IPS DF 6.9 (cell line): Measurements from ENCODE around the gene PPP2R2C.

Experiments
- DNase-seq: peaks from one replicate; pipeline ENCODE4 v3.0.0-alpha.2; 2013; ENCODE audit warnings: low read depth, low spot score
- H3K27ac ChIP-seq: one replicate; pipeline ENCODE4 v1.5.1; 2013; ENCODE audit warnings: low read length, control low read depth
- H3K27me3 ChIP-seq: 2 replicates; pipeline ENCODE4 v1.6.1; 2013; ENCODE audit warnings: mild to moderate bottlenecking, low read length; ENCODE audit not compliant: control insufficient read depth, insufficient read depth
- H3K36me3 ChIP-seq: 2 replicates; pipeline ENCODE4 v1.6.1; 2013; ENCODE audit warnings: low read length; ENCODE audit not compliant: control insufficient read depth, insufficient read depth
- H3K4me1 ChIP-seq: 2 replicates; pipeline ENCODE4 v1.6.1; 2013; ENCODE audit warnings: low read length; ENCODE audit not compliant: control insufficient read depth, insufficient read depth
- H3K4me3 ChIP-seq: 2 replicates; pipeline ENCODE4 v1.5.1; 2013; ENCODE audit warnings: mild to moderate bottlenecking, low read length
- H3K9me3 ChIP-seq: 2 replicates; pipeline ENCODE4 v1.6.1; 2013; ENCODE audit warnings: low read length, inconsistent platforms; ENCODE audit not compliant: control insufficient read depth, insufficient read depth
- WGBS: extraction: QIAGEN DNeasy Blood & Tissue Kit; methylation state at CpG from one replicate; pipeline ENCODE4 v1.1.7; 2013; ENCODE audit warnings: mixed read lengths, missing lambda C conversion rate; ENCODE audit not compliant: insufficient read length, insufficient coverage; 5-methylcytosine and 5-hydroxymethylcytosine counted together

Gene PPP2R2C

GRCh38 chr4:6365545-6366086, 106.8 kb downstream of the PPP2R2C start:
- H3K4me3 ChIP-seq = no peak overlapping the region
- WGBS = no CpG with 5 or more reads among the region's 13 CpGs

GRCh38 chr4:6364581-6364980, 107.8 kb downstream of the PPP2R2C start:
- Histone ChIP-seq H3K27me3 (no peaks in the 10 kb centered on the region), H3K9me3 (no peaks in the 10 kb centered on the region), H3K4me1 (0 out of 2 replicates have a peak, but pooled peaks cover 2% of the 10 kb centered on the region), H3K27ac (no peak overlapping the region), H3K36me3 (no peaks in the 10 kb centered on the region), H3K4me3 (no peak overlapping the region)
- WGBS = no CpG with 5 or more reads among the region's 8 CpGs
- DNase-seq = no peak

More at GRCh38 chr4:6365545-6366086, 106.8 kb downstream of the PPP2R2C start:
- no peaks in the 10 kb centered on the region for H3K36me3 ChIP-seq
- H3K27ac ChIP-seq = no peak overlapping the region
- H3K4me1 ChIP-seq = peaks cover 3% of the 10 kb centered on the region; the same call in 1 of the 2 replicates
- no peak for DNase-seq
- no peaks in the 10 kb centered on the region for H3K27me3 ChIP-seq
- no peaks in the 10 kb centered on the region for H3K9me3 ChIP-seq

GRCh38 chr4:6364146-6364545, 108.3 kb downstream of the PPP2R2C start:
- Histone ChIP-seq H3K9me3 (no peaks in the 10 kb centered on the region), H3K4me1 (0 out of 2 replicates have a peak, but pooled peaks cover 2% of the 10 kb centered on the region), H3K27me3 (no peaks in the 10 kb centered on the region), H3K4me3 (no peak overlapping the region), H3K27ac (no peak overlapping the region), H3K36me3 (no peaks in the 10 kb centered on the region)
- DNase-seq = no peak
- WGBS = no CpG with 5 or more reads among the region's 6 CpGs

GRCh38 chr4:6362896-6363295, 109.5 kb downstream of the PPP2R2C start:
- WGBS = no CpG with 5 or more reads among the region's 8 CpGs
- Histone ChIP-seq H3K4me1 (0 out of 2 replicates have a peak, but pooled peaks cover 2% of the 10 kb centered on the region), H3K36me3 (no peaks in the 10 kb centered on the region), H3K4me3 (no peak overlapping the region), H3K27me3 (no peaks in the 10 kb centered on the region), H3K9me3 (no peaks in the 10 kb centered on the region), H3K27ac (no peak overlapping the region)
- DNase-seq = peak; percentile 47

- Histone ChIP-seq H3K4me3 (no peak overlapping the region), H3K4me1 (0 out of 2 replicates have a peak, but pooled peaks cover 2% of the 10 kb centered on the region), H3K9me3 (no peaks in the 10 kb centered on the region), H3K27me3 (no peaks in the 10 kb centered on the region), H3K36me3 (no peaks in the 10 kb centered on the region), H3K27ac (no peak overlapping the region)
- DNase-seq = no peak
- WGBS = no CpG with 5 or more reads among the region's 7 CpGs
Observed at GRCh38 chr4:6362243-6362885, 110.0 kb downstream of the PPP2R2C start.

GRCh38 chr4:6361076-6361784, 111.2 kb downstream of the PPP2R2C start:
- no peaks in the 10 kb centered on the region for H3K9me3 ChIP-seq
- no peaks in the 10 kb centered on the region for H3K36me3 ChIP-seq
- H3K27ac ChIP-seq = no peak overlapping the region
- no peak overlapping the region for H3K4me3 ChIP-seq
- no CpG with 5 or more reads among the region's 4 CpGs for whole genome bisulfite sequencing
- no peaks in the 10 kb centered on the region for H3K4me1 ChIP-seq
- no peak for DNase-seq
- H3K27me3 ChIP-seq = no peaks in the 10 kb centered on the region

- Histone ChIP-seq H3K36me3 (no peaks in the 10 kb centered on the region), H3K27ac (no peak overlapping the region), H3K9me3 (no peaks in the 10 kb centered on the region), H3K4me1 (no peaks in the 10 kb centered on the region), H3K4me3 (no peak overlapping the region), H3K27me3 (no peaks in the 10 kb centered on the region)
- WGBS = no CpG with 5 or more reads among the region's 10 CpGs
- DNase-seq = no peak
Observed at GRCh38 chr4:6360385-6360784, 112.0 kb downstream of the PPP2R2C start.

GRCh38 chr4:6359536-6360308, 112.7 kb downstream of the PPP2R2C start:
- H3K4me1 ChIP-seq = no peaks in the 10 kb centered on the region
- WGBS = no CpG with 5 or more reads among the region's 11 CpGs
- no peaks in the 10 kb centered on the region for H3K36me3 ChIP-seq
- H3K4me3 ChIP-seq = no peak overlapping the region
- no peaks in the 10 kb centered on the region for H3K9me3 ChIP-seq
- no peaks in the 10 kb centered on the region for H3K27me3 ChIP-seq
- H3K27ac ChIP-seq = no peak overlapping the region
- DNase-seq = no peak

GRCh38 chr4:6357476-6357875, 114.9 kb downstream of the PPP2R2C start:
- no peak for DNase-seq
- Histone ChIP-seq H3K4me1 (peaks cover 2% of the 10 kb centered on the region; the same call in 1 of the 2 replicates), H3K9me3 (no peaks in the 10 kb centered on the region), H3K27me3 (no peaks in the 10 kb centered on the region), H3K27ac (no peak overlapping the region), H3K4me3 (no peak overlapping the region), H3K36me3 (no peaks in the 10 kb centered on the region)
- WGBS = no CpG with 5 or more reads among the region's 6 CpGs

- H3K27ac ChIP-seq = no peak overlapping the region
- H3K9me3 ChIP-seq = no peaks in the 10 kb centered on the region
- H3K4me3 ChIP-seq = no peak overlapping the region
- no CpG with 5 or more reads among the region's 11 CpGs for WGBS
- H3K27me3 ChIP-seq = no peaks in the 10 kb centered on the region
- peaks cover 2% of the 10 kb centered on the region; the same call in 1 of the 2 replicates for H3K4me1 ChIP-seq
- H3K36me3 ChIP-seq = no peaks in the 10 kb centered on the region
- no peak for DNase-seq
Observed at GRCh38 chr4:6356076-6356560, 116.3 kb downstream of the PPP2R2C start.
